HG02623 (cell line): ENCODE data around the gene ARHGAP31.
A peak's percentile ranks its signal among the peaks of the same experiment; 100 is the strongest.

Experiments used
- ATAC-seq: cut with Tn5 transposase; IDR thresholded peaks from one replicate; pipeline ENCODE4 v1.9.1; 2021; ENCODE audit warnings: moderate library complexity; ENCODE audit not compliant: unreplicated experiment

Gene ARHGAP31

GRCh38 chr3:119378259-119378803 is 84.1 kb downstream of the ARHGAP31 start:
- ATAC-seq, result no peak

DNA sequence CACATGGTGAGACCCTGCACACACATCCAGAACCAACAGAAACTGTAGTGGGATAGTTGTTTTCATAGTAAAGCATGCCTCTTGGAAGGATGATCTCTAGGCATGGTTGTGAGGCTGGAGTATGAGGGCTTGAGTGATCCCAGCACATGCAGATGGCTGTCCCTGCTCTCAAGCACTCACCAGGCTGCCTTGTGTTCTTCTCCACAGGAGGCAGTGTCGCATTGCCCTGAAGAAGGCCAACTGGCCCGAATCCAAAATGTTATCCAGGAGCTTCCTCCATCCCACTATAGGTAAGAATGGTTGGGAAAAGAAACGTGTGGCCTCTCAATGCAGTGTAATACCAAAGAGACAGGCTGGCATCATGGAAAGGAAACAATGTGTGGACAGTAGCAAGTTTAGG is 86.5 kb downstream of the ARHGAP31 start:
- no peak for ATAC-seq

- no peak for ATAC-seq
These were observed 88.0 kb downstream of the ARHGAP31 start for GRCh38 chr3:119382134-119382533.

DNA sequence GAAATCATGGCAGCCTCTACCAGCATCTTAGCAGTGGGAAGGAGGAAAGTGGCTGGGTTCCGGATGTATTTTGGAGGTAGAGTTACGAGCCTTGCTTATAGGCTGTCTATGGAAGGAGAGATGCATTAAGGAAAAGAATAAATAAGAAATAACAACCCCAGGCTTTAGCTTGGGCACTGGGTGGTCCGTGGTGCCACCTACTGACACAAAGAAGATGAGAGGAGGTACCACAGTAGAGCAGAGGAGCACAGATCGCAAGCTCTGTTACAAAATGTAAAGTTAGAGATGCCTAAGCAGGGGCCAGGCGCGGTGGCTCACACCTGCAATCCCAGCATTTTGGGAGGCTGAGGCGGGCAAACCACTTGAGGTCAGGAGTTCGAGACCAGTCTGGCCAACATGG is 94.4 kb downstream of the ARHGAP31 start:
- no peak for ATAC-seq

GRCh38 chr3:119395923-119396358 is 101.8 kb downstream of the ARHGAP31 start:
- peak; percentile 75 for ATAC-seq

GRCh38 chr3:119396870-119397269 is 102.7 kb downstream of the ARHGAP31 start:
- no peak for ATAC-seq

- ATAC-seq, result no peak
These were observed 106.3 kb downstream of the ARHGAP31 start for GRCh38 chr3:119400466-119400865.

DNA sequence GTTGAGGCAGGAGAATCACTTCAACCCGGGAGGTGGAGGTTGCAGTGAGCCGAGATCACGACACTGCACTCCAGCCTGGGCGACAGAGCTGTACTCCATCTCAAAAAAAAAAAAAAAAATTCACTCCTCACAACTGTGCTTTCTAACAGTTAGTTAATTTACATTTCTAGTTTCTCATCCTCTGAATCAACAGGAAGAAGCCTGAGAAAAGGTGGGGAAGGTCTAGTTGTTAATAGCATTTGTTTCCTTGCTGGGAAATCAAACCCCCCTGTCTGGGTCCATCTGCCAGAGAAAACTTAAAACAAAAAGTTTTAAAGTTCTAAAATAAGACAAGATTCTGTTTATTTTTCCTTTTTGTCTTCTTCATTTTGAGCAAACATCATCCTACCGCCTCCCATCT is 106.9 kb downstream of the ARHGAP31 start:
- peak; percentile 44 for ATAC-seq

- peak; percentile 44 for ATAC-seq
These were observed 107.6 kb downstream of the ARHGAP31 start for GRCh38 chr3:119401503-119402440.

DNA sequence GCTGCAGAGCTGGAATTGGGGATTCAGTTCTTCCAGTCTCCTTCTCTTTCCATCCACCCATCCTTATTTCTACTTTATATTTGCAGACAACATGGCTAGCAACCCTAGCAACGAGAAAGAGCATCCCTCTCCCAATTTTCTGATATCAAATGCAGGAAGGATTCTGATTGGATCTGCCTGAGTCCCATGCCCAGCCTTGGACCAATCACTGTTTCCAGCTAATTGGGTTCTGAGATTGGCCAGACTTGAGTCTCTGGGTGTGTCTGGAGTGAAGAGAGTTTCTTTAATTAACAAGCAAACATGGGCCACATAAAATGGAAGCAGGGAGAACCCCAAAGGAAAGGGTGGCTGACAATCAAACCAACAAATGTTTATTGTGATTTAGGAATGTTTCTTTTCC is 108.6 kb downstream of the ARHGAP31 start:
- ATAC-seq, result no peak

GRCh38 chr3:119403201-119403600 is 109.0 kb downstream of the ARHGAP31 start:
- no peak for ATAC-seq

DNA sequence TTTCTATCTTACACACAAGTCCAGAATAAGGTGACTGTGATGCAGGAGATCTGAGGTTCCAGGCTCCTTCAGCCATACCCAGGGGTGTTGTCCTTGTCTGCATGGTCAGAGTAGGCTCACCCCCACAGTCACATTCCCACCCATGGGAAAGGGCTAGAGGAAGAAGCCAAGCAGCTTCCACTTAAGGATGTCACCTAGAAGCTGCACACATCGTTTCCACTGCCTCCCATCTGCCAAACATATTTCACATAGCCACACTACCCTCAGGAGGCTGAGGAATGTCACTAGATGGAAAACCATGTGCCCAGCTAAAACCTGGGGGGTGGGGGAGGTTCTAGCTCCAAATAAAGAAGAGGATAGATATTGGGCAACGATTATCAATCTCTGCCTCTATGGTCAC is 111.1 kb downstream of the ARHGAP31 start:
- no peak for ATAC-seq

DNA sequence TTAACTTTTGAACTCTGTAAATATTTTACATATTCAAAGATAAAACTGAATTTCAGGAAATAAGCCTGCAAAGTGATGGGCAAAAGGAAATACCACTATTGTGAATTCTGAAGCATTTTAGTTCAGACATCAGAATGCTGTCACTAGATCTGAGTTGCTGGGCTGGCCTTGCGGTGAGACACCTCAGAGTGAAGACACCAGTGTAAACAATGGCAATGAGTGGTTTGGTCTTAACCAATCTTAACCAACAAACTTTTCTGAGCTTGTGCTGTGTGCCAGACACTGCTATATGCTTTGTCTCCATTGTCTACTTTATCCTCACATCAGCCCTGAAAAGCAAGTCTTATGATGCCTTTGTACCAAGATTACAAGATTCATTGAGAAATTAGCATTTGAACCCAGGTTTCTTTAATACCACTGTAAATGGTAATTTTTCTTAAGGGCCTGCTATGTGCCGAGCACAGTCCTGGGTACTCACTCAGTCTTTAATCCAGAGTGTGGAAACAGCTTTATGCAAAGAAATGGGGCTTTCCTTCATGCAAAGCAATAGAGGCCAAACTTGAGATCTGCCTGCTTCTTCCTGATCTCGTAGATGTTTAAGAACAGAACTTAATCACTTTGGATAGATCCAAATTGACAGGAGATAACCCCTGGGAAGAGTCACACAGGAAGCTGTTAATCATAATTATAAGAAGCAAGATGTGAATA is 114.2 kb downstream of the ARHGAP31 start:
- ATAC-seq, result peak; percentile 53

GRCh38 chr3:119409844-119410243 is 115.7 kb downstream of the ARHGAP31 start:
- no peak for ATAC-seq

DNA sequence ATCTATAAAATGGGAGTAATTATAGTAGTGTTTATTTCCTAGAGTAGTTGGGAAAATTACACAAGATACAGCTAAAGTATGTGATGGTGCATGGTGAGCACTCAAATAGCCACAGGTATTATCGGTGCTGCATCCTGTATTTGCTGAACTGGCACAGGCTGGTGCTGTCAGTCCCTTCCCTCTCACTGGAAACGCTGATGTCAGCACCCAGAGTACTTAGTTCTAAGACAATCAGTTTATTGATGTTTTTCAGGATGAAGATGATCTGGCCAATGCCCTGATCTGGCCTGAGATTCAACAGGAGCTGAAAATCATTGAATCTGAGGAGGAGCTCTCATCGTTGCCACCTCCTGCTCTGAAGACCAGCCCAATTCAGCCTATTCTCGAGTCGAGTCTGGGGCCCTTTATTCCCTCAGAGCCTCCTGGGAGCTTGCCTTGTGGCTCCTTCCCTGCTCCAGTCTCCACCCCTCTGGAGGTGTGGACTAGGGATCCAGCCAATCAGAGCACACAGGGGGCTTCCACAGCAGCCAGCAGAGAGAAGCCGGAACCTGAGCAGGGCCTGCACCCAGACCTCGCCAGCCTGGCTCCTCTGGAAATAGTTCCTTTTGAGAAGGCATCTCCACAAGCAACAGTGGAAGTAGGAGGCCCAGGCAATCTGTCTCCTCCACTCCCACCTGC is 119.6 kb downstream of the ARHGAP31 start:
- no peak for ATAC-seq

DNA sequence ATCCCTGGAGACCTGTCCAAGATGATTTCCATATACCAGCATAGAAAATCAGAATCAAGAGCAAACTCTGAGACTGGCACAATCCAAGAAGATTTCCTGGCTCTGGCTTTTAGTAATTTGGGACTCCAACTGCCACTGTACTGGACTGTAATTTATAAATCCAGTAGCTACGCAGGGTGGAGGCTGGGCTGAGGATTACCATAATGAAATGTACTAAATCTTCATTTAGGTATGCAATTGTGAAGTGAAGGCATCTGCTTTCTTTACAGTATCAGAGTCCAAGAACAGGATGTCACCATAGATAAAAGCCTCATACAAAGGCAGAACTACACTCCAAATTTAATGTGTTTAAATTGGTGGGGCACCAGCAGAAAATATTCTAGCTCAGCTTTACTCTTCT is 122.7 kb downstream of the ARHGAP31 start:
- ATAC-seq, result no peak

- ATAC-seq, result no peak
These were observed 123.8 kb downstream of the ARHGAP31 start for GRCh38 chr3:119417771-119418512.

DNA sequence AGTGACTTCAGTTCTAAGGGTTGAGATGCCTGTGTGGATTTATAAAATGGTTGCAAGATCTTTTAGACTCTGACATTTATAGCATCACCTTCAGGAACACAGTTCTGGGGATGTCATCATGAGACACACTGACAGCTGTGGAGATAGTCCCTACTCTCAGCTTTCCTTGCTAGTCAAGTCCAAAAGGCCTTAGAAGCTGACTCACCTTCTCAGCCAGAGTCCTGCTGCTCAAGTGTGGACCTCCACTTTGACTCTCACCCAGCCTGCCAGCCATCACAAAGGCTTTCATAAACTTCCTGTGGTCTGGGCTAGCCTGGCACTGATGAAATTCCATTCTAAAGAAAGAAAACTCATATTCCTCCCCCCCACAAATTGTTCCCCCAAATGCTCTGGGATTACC is 124.5 kb downstream of the ARHGAP31 start:
- no peak for ATAC-seq

- ATAC-seq, result no peak
These were observed 126.0 kb downstream of the ARHGAP31 start for GRCh38 chr3:119420196-119420595.

DNA sequence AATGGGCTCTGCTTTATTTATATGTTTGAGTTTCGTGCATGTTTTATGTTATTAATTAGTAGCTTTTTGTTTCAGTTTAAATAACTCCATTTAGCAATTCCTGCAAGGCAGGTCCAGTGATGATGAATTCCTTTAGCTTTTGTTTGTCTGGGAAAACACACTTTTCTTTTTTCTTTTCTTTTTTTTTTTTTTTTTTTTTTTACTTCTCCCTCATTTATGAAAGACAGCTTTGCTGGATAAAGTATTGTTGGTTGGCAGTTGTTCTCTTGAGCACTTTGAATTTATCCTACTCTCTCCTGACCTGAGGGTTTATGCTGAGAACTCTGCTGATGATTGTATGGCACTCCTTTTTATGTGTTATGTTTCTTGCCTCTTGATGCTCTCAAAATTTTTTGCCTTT is 133.5 kb downstream of the ARHGAP31 start:
- ATAC-seq, result no peak

- ATAC-seq, result no peak
These were observed 134.4 kb downstream of the ARHGAP31 start for GRCh38 chr3:119428538-119428937.
